ENCODE results near the gene ZNF467.

The ZNF467 gene

GRCh38 chr7:149790754-149791360, 17.5 kb upstream of the ZNF467 start:
- DNase-seq (ENCODE audit: low read depth) = no peak
- no peak overlapping the region for H3K4me3 ChIP-seq (ENCODE audit: low read depth, low read length)
- TF ChIP-seq MYC (IDR thresholded peaks at IDR 0.05; ENCODE audit: low read depth, low read length) (no peak), MAX (IDR thresholded peaks at IDR 0.05; ENCODE audit: low read depth, low read length) (no peak), CTCF (IDR thresholded peaks at IDR 0.05; ENCODE audit: low read depth, low read length) (no peak), POLR2A (IDR thresholded peaks at IDR 0.05; ENCODE audit: extremely low read depth, insufficient read length) (no peak)

GRCh38 chr7:149790146-149790548, 16.8 kb upstream of the ZNF467 start:
- no peak for DNase-seq (ENCODE audit: low read depth)
- TF ChIP-seq CTCF (IDR thresholded peaks at IDR 0.05; ENCODE audit: low read depth, low read length) (peak; percentile 16), POLR2A (IDR thresholded peaks at IDR 0.05; ENCODE audit: extremely low read depth, insufficient read length) (no peak)
- H3K4me3 ChIP-seq (ENCODE audit: low read depth, low read length) = no peak overlapping the region

GRCh38 chr7:149789101-149789500, 15.7 kb upstream of the ZNF467 start:
- DNase-seq (ENCODE audit: low read depth) = no peak
- TF ChIP-seq POLR2A (IDR thresholded peaks at IDR 0.05; ENCODE audit: extremely low read depth, insufficient read length) (no peak), CTCF (IDR thresholded peaks at IDR 0.05; ENCODE audit: low read depth, low read length) (no peak), MYC (IDR thresholded peaks at IDR 0.05; ENCODE audit: low read depth, low read length) (no peak), MAX (IDR thresholded peaks at IDR 0.05; ENCODE audit: low read depth, low read length) (no peak)

GRCh38 chr7:149788300-149788851, 15.0 kb upstream of the ZNF467 start:
- DNase-seq (ENCODE audit: low read depth) = no peak

More at GRCh38 chr7:149789101-149789500, 15.7 kb upstream of the ZNF467 start:
- no peak overlapping the region for H3K4me3 ChIP-seq (ENCODE audit: low read depth, low read length)

DNA sequence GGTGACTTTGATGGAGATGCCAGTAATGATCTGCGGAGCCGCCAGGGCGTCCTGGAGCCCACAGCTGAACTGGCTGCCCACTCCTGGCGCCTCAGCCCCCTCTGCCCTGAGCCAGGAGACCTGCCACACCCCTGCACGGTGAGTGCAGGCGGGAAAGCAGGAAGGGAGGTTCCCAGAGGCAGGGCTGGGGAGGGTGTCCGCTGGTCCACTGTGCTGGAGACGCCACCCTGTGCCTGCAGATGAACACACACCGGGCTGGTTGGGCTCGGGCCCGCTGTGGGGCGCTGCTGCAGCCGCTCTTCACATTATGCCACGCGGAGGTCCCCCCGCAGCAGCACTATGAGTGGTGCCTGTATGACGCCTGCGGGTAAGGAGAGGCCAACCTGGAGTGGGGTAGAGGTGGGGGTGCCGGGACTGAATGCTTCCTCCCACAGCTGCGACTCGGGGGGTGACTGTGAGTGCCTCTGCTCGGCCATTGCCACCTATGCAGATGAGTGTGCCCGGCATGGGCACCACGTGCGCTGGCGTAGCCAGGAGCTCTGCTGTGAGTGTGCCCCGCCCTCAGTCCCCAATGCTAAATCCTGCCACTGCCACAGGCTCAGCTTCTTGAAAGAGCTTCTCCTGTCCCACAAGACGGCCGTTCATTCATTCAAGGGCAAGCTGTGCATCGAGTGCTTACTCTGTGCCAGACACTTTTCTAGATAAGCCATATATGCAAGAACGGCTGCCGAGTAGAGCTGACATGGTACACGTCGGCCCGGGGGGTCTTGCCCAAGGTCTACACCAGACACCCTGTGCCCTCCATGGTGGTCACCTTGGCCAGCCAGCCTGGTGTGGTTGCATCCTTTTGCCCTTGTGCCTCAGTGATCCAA, 14.3 kb upstream of the ZNF467 start:
- peak; percentile 71 for TF ChIP-seq CTCF (IDR thresholded peaks at IDR 0.05; ENCODE audit: low read depth, low read length)
- TF ChIP-seq MAX (IDR thresholded peaks at IDR 0.05; ENCODE audit: low read depth, low read length) = no peak
- DNase-seq (ENCODE audit: low read depth) = peak; percentile 67
- H3K4me3 ChIP-seq (ENCODE audit: low read depth, low read length) = no peak overlapping the region

More at GRCh38 chr7:149788300-149788851, 15.0 kb upstream of the ZNF467 start:
- H3K4me3 ChIP-seq (ENCODE audit: low read depth, low read length) = no peak overlapping the region
- TF ChIP-seq CTCF (IDR thresholded peaks at IDR 0.05; ENCODE audit: low read depth, low read length) = no peak
